Panc1 (cell line): ENCODE results near the gene OLFML1. TPM values are rescaled to one million over a fixed set of nuclear protein-coding genes. Genes with fewer than 3 reads are reported as not detected.

Experiments used
- ATAC-seq: fragments of 200-7000 bp; cut with Tn5 transposase; 2 replicates; pipeline ENCODE4 v1.9.1; 2020; ENCODE audit warnings: mild to moderate bottlenecking, moderate library complexity
- BruUV-seq: library from RNA; stranded (reverse); fragments of 400-500 nt; replicated peaks from 2 replicates; lab custom pipeline; 2021; lab: Mats Ljungman, UMichigan
- CTCF ChIA-PET: fragments of 300-600 bp; sonication (Branson Sonifier 250); formaldehyde crosslinking; loops from one replicate; lab custom pipeline; 2022; ENCODE audit warnings: antibody characterized with exemption; lab: Charles Lee
- POLR2A ChIA-PET: fragments of 300-600 bp; sonication (Branson Sonifier 250); formaldehyde crosslinking; loops from one replicate; lab custom pipeline; 2022; ENCODE audit warnings: antibody characterized with exemption; lab: Charles Lee
- DNase-seq: peaks from one replicate; pipeline ENCODE4 v3.0.0-alpha.2; 2010; ENCODE audit warnings: low read depth, low spot score
- H3K27ac ChIP-seq: 2 replicates; pipeline ENCODE4 v1.5.1; 2011; ENCODE audit warnings: mild to moderate bottlenecking, low read length, inconsistent platforms
- H3K27me3 ChIP-seq: fragments of 200-500 bp; sonication (Bioruptor generic); 2 replicates; pipeline ENCODE4 v1.6.0; 2014; ENCODE audit warnings: low read length, inconsistent platforms; ENCODE audit not compliant: control insufficient read depth, insufficient read depth
- H3K36me3 ChIP-seq: fragments of 200-500 bp; sonication (Bioruptor generic); 2 replicates; pipeline ENCODE4 v1.5.1; 2014; ENCODE audit warnings: inconsistent platforms, mild to moderate bottlenecking, low read length, moderate library complexity; ENCODE audit not compliant: control insufficient read depth, insufficient read depth
- H3K4me1 ChIP-seq: 2 replicates; pipeline ENCODE4 v1.5.1; 2011; ENCODE audit warnings: inconsistent platforms, mild to moderate bottlenecking, low read length, moderate library complexity; ENCODE audit not compliant: control insufficient read depth, insufficient read depth
- H3K4me3 ChIP-seq, 2 experiments: 2 replicates each; pipeline ENCODE4 v1.5.1; 2011 to 2012; ENCODE audit warnings: low read depth in 2 of 2, low read length in 2 of 2, mild to moderate bottlenecking in 2 of 2, inconsistent platforms in 1 of 2, moderate library complexity in 1 of 2
- H3K9me3 ChIP-seq: fragments of 200-500 bp; sonication (Bioruptor generic); 2 replicates; pipeline ENCODE4 v1.5.1; 2014; ENCODE audit warnings: low read depth, mild to moderate bottlenecking, inconsistent platforms, low read length, moderate library complexity; ENCODE audit not compliant: control insufficient read depth, insufficient read depth
- CTCF ChIP-seq: fragments of 450-650 bp; IDR thresholded peaks from 2 replicates; pipeline ENCODE4 v1.5.1; 2017; ENCODE audit warnings: mild to moderate bottlenecking
- POLR2AphosphoS5 ChIP-seq: IDR thresholded peaks from 2 replicates; pipeline ENCODE4 v1.6.1; 2012; ENCODE audit warnings: mild to moderate bottlenecking, low read depth, low read length, moderate library complexity
- REST ChIP-seq, 2 experiments: IDR thresholded peaks; 2 replicates each; pipeline ENCODE4 v1.6.1; 2011 to 2012; ENCODE audit warnings: low read depth in 2 of 2, control low read depth in 1 of 2, low read length in 1 of 2, mild to moderate bottlenecking in 1 of 2, moderate library complexity in 1 of 2; ENCODE audit not compliant: insufficient read depth in 1 of 2
- SIN3A ChIP-seq: IDR thresholded peaks from 2 replicates; pipeline ENCODE4 v1.6.1; 2012; ENCODE audit warnings: low read depth, mild to moderate bottlenecking, low read length, moderate library complexity, borderline replicate concordance; ENCODE audit not compliant: insufficient read depth
- TCF7L2 ChIP-seq: IDR thresholded peaks from 2 replicates; pipeline ENCODE4 v1.6.1; 2011; ENCODE audit warnings: mild to moderate bottlenecking, low read depth, low read length, inconsistent platforms
- in situ Hi-C: cut with HindIII; loops from 2 replicates; pipeline ENCODE4 v1.10.0; 2016; ENCODE audit warnings: low sequenced_read_pairs, low pct_unique_long_range_greater_than_20kb
- intact Hi-C: fragments of 100-400 bp; cut with micrococcal nuclease; formaldehyde crosslinking; loops from one replicate; pipeline ENCODE4 v1.10.0; 2022; ENCODE audit not compliant: unreplicated experiment
- total RNA-seq: library from RNA; stranded (reverse); gene quantifications from one replicate; pipeline ENCODE4 v1.2.1, GENCODE V29; 2021; ENCODE audit not compliant: unreplicated experiment

The OLFML1 gene
- total RNA-seq, 1 experiment from 2014 or later: not detected

- Histone ChIP-seq H3K27ac (no peak overlapping the region), H3K4me1 (peaks cover 8% of the 10 kb centered on the region; the same call in 1 of the 2 replicates), H3K36me3 (no peaks in the 10 kb centered on the region), H3K27me3 (no peaks in the 10 kb centered on the region), H3K4me3 (no peak overlapping the region), H3K9me3 (no peaks in the 10 kb centered on the region)
- ATAC-seq (no peak), DNase-seq (no peak)
- CTCF ChIA-PET: no interaction called here
- TF ChIP-seq REST (IDR thresholded peaks at IDR 0.05; ENCODE audit: insufficient read depth in 1 of 2, low read depth in 2 of 2, low read length in 1 of 2) (no peak), TCF7L2 (no peak)
- BruUV-seq: no TSS peak
- in situ Hi-C loops (no loop called here), intact Hi-C loops (no loop called here)
- POLR2A ChIA-PET: no interaction called here
Measured at GRCh38 chr11:7508087-7508486, 22.8 kb downstream of the OLFML1 start.

- no peaks in the 10 kb centered on the region for H3K9me3 ChIP-seq
- no TSS peak for BruUV-seq
- ATAC-seq (no peak), DNase-seq (no peak)
- CTCF ChIA-PET: no interaction called here
- no peak overlapping the region for H3K27ac ChIP-seq
- intact Hi-C loops (no loop called here), in situ Hi-C loops (no loop called here)
- H3K36me3 ChIP-seq: no peaks in the 10 kb centered on the region
- peaks cover 5% of the 10 kb centered on the region; the same call in 1 of the 2 replicates for H3K27me3 ChIP-seq
- POLR2A ChIA-PET: no interaction called here
- no peak overlapping the region for H3K4me3 ChIP-seq
- H3K4me1 ChIP-seq: peaks cover 13% of the 10 kb centered on the region
- TF ChIP-seq SIN3A (no peak), REST (IDR thresholded peaks at IDR 0.05; ENCODE audit: insufficient read depth in 1 of 2, low read depth in 2 of 2, low read length in 1 of 2) (no peak)
Measured at GRCh38 chr11:7509966-7510365, 24.7 kb downstream of the OLFML1 start.

- BruUV-seq: no TSS peak
- Histone ChIP-seq H3K4me3 (no peak overlapping the region), H3K27me3 (peaks cover 6% of the 10 kb centered on the region; the same call in 1 of the 2 replicates), H3K27ac (no peak overlapping the region), H3K9me3 (no peaks in the 10 kb centered on the region), H3K4me1 (peaks cover 17% of the 10 kb centered on the region), H3K36me3 (no peaks in the 10 kb centered on the region)
- no peak for TF ChIP-seq POLR2AphosphoS5
- TF ChIP-seq SIN3A: no peak
- TF ChIP-seq REST (IDR thresholded peaks at IDR 0.05; ENCODE audit: insufficient read depth in 1 of 2, low read depth in 2 of 2, low read length in 1 of 2): no peak
- no peak for TF ChIP-seq CTCF
- no peak for TF ChIP-seq TCF7L2
- ATAC-seq (no peak), DNase-seq (no peak)
- in situ Hi-C loops (no loop called here), intact Hi-C loops (no loop called here)
- ChIA-PET POLR2A (no interaction called here), CTCF (interaction anchor here (1.0 kb wide), 1 partner anchor 146 kb away, joined by 3 read pairs; no protein-coding TSS in a partner anchor)
Measured at GRCh38 chr11:7511401-7511800, 26.1 kb downstream of the OLFML1 start.
